Bronchial epithelial cell (primary cell): ENCODE measurements around the gene TSPYL6. TPM values are rescaled to one million over a fixed set of nuclear protein-coding genes. Genes with fewer than 3 reads are reported as not detected.

ENCODE experiments used
- DNase-seq: peaks from one replicate; pipeline ENCODE4 v3.0.0-alpha.2; 2010; ENCODE audit warnings: low read depth
- FAIRE-seq: peaks from 2 replicates; lab custom pipeline; 2011; peaks lifted over from hg19 to GRCh38; lab: Jason Lieb, UNC
- H3K27me3 ChIP-seq: 2 replicates; pipeline ENCODE4 v1.5.1; 2011; ENCODE audit warnings: low read length; ENCODE audit not compliant: control insufficient read depth, insufficient read depth
- H3K36me3 ChIP-seq: 2 replicates; pipeline ENCODE4 v1.5.1; 2011; ENCODE audit warnings: low read length; ENCODE audit not compliant: control insufficient read depth, insufficient read depth
- H3K4me3 ChIP-seq: 2 replicates; pipeline ENCODE4 v1.5.1; 2011; ENCODE audit warnings: mild to moderate bottlenecking, low read depth, low read length, control low read depth
- total RNA-seq: library from RNA; depleted of rRNA; stranded (reverse); fragments of >200 nt; gene quantifications from 2 replicates; pipeline ENCODE4 v1.2.1, GENCODE V29; 2014
- TF ChIP-seq, protein P1 (sequence below): IDR thresholded peaks from 2 replicates; pipeline ENCODE4 v1.5.1; 2011; ENCODE audit warnings: mild to moderate bottlenecking, moderate library complexity, low read length, control low read depth, inconsistent platforms; ENCODE audit not compliant: insufficient read depth, severe bottlenecking

The TSPYL6 gene
- total RNA-seq, 1 donor from 2014 or later, result not detected

DNA sequence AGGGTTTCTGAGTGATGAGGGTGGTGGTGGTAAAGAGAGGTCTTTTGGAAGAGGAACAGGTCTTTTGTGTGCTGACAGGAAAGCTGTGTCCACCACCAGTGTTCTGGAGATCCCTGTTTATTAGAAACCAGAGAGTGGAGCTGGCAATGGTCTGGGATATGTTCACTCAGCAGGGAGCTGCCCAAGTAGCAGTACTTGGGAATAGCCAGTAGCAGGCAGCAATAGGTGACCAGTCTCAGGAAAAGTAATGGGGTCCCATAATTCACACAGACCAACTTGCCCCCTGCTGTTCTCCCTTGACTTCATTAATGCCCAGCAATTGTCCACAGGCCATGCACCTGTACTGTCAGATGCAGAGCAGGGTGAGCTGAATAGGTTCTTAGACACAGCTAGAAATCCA lies 1.8 kb downstream of the TSPYL6 start:
- H3K27me3 ChIP-seq, result no peaks in the 10 kb centered on the region
- no peak for FAIRE-seq
- H3K4me3 ChIP-seq, result no peak overlapping the region
- TF ChIP-seq, protein P1, sequence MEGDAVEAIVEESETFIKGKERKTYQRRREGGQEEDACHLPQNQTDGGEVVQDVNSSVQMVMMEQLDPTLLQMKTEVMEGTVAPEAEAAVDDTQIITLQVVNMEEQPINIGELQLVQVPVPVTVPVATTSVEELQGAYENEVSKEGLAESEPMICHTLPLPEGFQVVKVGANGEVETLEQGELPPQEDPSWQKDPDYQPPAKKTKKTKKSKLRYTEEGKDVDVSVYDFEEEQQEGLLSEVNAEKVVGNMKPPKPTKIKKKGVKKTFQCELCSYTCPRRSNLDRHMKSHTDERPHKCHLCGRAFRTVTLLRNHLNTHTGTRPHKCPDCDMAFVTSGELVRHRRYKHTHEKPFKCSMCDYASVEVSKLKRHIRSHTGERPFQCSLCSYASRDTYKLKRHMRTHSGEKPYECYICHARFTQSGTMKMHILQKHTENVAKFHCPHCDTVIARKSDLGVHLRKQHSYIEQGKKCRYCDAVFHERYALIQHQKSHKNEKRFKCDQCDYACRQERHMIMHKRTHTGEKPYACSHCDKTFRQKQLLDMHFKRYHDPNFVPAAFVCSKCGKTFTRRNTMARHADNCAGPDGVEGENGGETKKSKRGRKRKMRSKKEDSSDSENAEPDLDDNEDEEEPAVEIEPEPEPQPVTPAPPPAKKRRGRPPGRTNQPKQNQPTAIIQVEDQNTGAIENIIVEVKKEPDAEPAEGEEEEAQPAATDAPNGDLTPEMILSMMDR, result no peak
- no peaks in the 10 kb centered on the region for H3K36me3 ChIP-seq
- no peak for DNase-seq

GRCh38 chr2:54249629-54250028 lies 6.4 kb downstream of the TSPYL6 start:
- H3K27me3 ChIP-seq, result no peaks in the 10 kb centered on the region
- TF ChIP-seq, protein P1, result no peak
- DNase-seq, result no peak
- no peaks in the 10 kb centered on the region for H3K36me3 ChIP-seq
- FAIRE-seq, result no peak
- no peak overlapping the region for H3K4me3 ChIP-seq

DNA sequence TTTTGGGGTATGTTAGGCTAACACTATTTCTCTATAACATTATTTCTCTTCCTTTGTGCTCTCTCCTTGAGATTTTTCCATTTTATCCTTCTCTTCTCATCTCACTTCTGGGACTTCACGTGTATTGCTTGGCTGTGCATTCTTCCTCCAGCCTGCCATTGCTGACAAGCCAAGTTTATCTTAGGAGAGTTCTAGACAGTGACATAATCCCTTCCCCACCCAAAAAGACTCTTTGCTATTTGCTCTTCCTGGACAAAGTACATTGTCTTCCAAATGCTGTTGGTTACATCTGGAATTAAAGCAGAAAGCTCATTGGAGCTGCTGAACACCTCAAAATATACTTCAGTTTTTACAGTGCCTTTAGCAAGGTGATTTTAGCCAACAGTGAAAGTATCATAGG lies 8.9 kb downstream of the TSPYL6 start:
- Histone ChIP-seq H3K36me3 (no peaks in the 10 kb centered on the region), H3K4me3 (no peak overlapping the region), H3K27me3 (no peaks in the 10 kb centered on the region)
- TF ChIP-seq, protein P1, result no peak
- DNase-seq (no peak), FAIRE-seq (no peak)

- no peak overlapping the region for H3K4me3 ChIP-seq
- H3K27me3 ChIP-seq, result no peaks in the 10 kb centered on the region
- H3K36me3 ChIP-seq, result no peaks in the 10 kb centered on the region
- TF ChIP-seq, protein P1, result no peak
- FAIRE-seq (no peak), DNase-seq (no peak)
These were observed 15.2 kb downstream of the TSPYL6 start for GRCh38 chr2:54240515-54241469.

GRCh38 chr2:54239427-54239826 lies 16.6 kb downstream of the TSPYL6 start:
- no peaks in the 10 kb centered on the region for H3K36me3 ChIP-seq
- TF ChIP-seq, protein P1, result no peak
- no peak overlapping the region for H3K4me3 ChIP-seq
- DNase-seq, result no peak
- no peak for FAIRE-seq
- H3K27me3 ChIP-seq, result no peaks in the 10 kb centered on the region

DNA sequence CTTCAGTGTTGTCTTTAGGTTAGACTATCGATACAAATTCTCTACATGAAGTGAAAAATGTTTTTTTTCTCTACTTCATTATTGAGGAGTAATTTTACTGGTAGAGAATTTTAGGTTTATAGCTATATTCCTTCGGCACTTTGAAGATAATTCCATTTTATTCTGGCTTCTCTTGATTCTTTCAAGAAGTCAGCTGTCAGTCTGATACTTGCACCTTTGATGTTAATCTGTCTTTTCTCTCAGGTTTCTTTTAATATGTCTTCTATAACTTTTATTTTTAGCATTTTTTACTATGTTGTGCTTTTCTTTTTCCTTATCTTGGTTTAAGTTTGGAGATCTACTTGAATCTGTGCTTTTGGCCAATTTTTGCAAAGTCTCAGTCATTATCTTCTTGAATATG lies 18.6 kb downstream of the TSPYL6 start:
- Histone ChIP-seq H3K27me3 (no peaks in the 10 kb centered on the region), H3K36me3 (no peaks in the 10 kb centered on the region), H3K4me3 (no peak overlapping the region)
- DNase-seq, result no peak
- TF ChIP-seq, protein P1, result no peak
- no peak for FAIRE-seq
